Neural cell (in vitro differentiated cells): ENCODE measurements around the gene AHNAK. TPM values are rescaled to one million over a fixed set of nuclear protein-coding genes. Genes with fewer than 3 reads are reported as not detected.

Experiments used
- H2AFZ ChIP-seq: fragments of 200-600, 300-800 bp; sonication (generic), shearing (Covaris generic); 2 replicates; pipeline ENCODE4 v1.6.0; 2014; ENCODE audit warnings: low read depth, mild to moderate bottlenecking, antibody characterized with exemption, low read length, moderate library complexity
- H3F3A ChIP-seq: fragments of 200-600 bp; shearing (Covaris generic); 2 replicates; pipeline ENCODE4 v1.6.1; 2016; ENCODE audit warnings: mild to moderate bottlenecking, moderate library complexity, mixed read lengths, antibody characterized with exemption, low read length; ENCODE audit not compliant: insufficient read depth, poor library complexity, severe bottlenecking
- H3K27ac ChIP-seq: fragments of 200-600, 300-800 bp; sonication (generic), shearing (Covaris generic); 2 replicates; pipeline ENCODE4 v1.5.1; 2014; ENCODE audit warnings: mild to moderate bottlenecking, low read length, moderate library complexity
- H3K27me3 ChIP-seq: fragments of 300-800, 200-600 bp; sonication (generic), shearing (Covaris generic); 2 replicates; pipeline ENCODE4 v1.6.0; 2014; ENCODE audit warnings: mild to moderate bottlenecking, low read depth, low read length, moderate library complexity; ENCODE audit not compliant: insufficient read depth
- H3K36me3 ChIP-seq: fragments of 300-800, 200-600 bp; sonication (generic), shearing (Covaris generic); 2 replicates; pipeline ENCODE4 v1.5.1; 2014; ENCODE audit warnings: mild to moderate bottlenecking, antibody characterized with exemption, low read length, moderate library complexity; ENCODE audit not compliant: insufficient read depth
- H3K4me2 ChIP-seq: fragments of 300-800, 200-600 bp; sonication (generic), shearing (Covaris generic); 2 replicates; pipeline ENCODE4 v1.6.0; 2014; ENCODE audit warnings: mild to moderate bottlenecking, low read length
- H3K4me3 ChIP-seq: fragments of 300-800, 200-600 bp; sonication (generic), shearing (Covaris generic); 2 replicates; pipeline ENCODE4 v1.5.1; 2014; ENCODE audit warnings: mild to moderate bottlenecking, low read length, moderate library complexity
- H3K79me2 ChIP-seq: fragments of 200-600 bp; shearing (Covaris generic); replicated peaks from 2 replicates; pipeline ENCODE4 v1.6.0; 2014; ENCODE audit warnings: mild to moderate bottlenecking, low read length, moderate library complexity; ENCODE audit not compliant: insufficient read depth
- H3K9ac ChIP-seq: fragments of 300-800, 200-600 bp; sonication (generic), shearing (Covaris generic); 2 replicates; pipeline ENCODE4 v1.6.1; 2016; ENCODE audit warnings: mild to moderate bottlenecking, low read length, mixed read lengths
- H3K9me2 ChIP-seq: fragments of 200-600 bp; shearing (Covaris generic); 2 replicates; pipeline ENCODE4 v1.6.1; 2016; ENCODE audit warnings: mild to moderate bottlenecking, low read length, mixed read lengths; ENCODE audit not compliant: insufficient read depth
- H3K9me3 ChIP-seq: fragments of 200-600, 300-800 bp; sonication (generic), shearing (Covaris generic); 2 replicates; pipeline ENCODE4 v1.6.1; 2016; ENCODE audit warnings: mild to moderate bottlenecking, mixed run types, low read length, moderate library complexity, mixed read lengths
- H4K20me1 ChIP-seq: fragments of 200-600 bp; shearing (Covaris generic); 2 replicates; pipeline ENCODE4 v1.6.1; 2016; ENCODE audit warnings: mild to moderate bottlenecking, mixed run types; ENCODE audit not compliant: insufficient read depth
- EP300 ChIP-seq: fragments of 450-650 bp; conservative IDR thresholded peaks from 2 replicates; pipeline ENCODE4 v1.6.1; 2014; ENCODE audit warnings: antibody characterized with exemption, mild to moderate bottlenecking, moderate library complexity; ENCODE audit not compliant: poor library complexity, severe bottlenecking
- EZH2 ChIP-seq: fragments of 200-600, 300-800 bp; shearing (Covaris generic), sonication (generic); IDR thresholded peaks from 2 replicates; pipeline ENCODE4 v1.6.1; 2014; ENCODE audit warnings: antibody characterized with exemption, low read length, borderline replicate concordance, mild to moderate bottlenecking; ENCODE audit not compliant: insufficient read depth, poor library complexity, severe bottlenecking
- MXI1 ChIP-seq: fragments of 450-650 bp; conservative IDR thresholded peaks from 2 replicates; pipeline ENCODE4 v1.6.1; 2014; ENCODE audit warnings: antibody characterized with exemption, mild to moderate bottlenecking; ENCODE audit not compliant: poor library complexity, severe bottlenecking
- POLR2AphosphoS5 ChIP-seq: IDR thresholded peaks from 2 replicates; pipeline ENCODE4 v1.6.1; 2012
- RAD21 ChIP-seq: fragments of 450-650 bp; conservative IDR thresholded peaks from 2 replicates; pipeline ENCODE4 v1.6.1; 2014; ENCODE audit warnings: antibody characterized with exemption, mild to moderate bottlenecking, moderate library complexity
- REST ChIP-seq: IDR thresholded peaks from 2 replicates; pipeline ENCODE4 v1.6.1; 2012; ENCODE audit warnings: borderline replicate concordance
- SMC3 ChIP-seq: fragments of 450-650 bp; conservative IDR thresholded peaks from 2 replicates; pipeline ENCODE4 v1.6.1; 2014; ENCODE audit warnings: antibody characterized with exemption, mild to moderate bottlenecking, moderate library complexity; ENCODE audit not compliant: poor library complexity
- TAF1 ChIP-seq: IDR thresholded peaks from 2 replicates; pipeline ENCODE4 v1.6.1; 2012; ENCODE audit warnings: low read depth
- polyA plus RNA-seq: library from polyadenylated mRNA; depleted of rRNA; stranded (reverse); fragments of >200 nt; gene quantifications from 2 replicates; pipeline ENCODE4 v1.2.3, GENCODE V29; 2014
- TF ChIP-seq, protein P1 (sequence below): fragments of 450-650 bp; IDR thresholded peaks from 2 replicates; pipeline ENCODE4 v1.5.1; 2014; ENCODE audit warnings: antibody characterized with exemption, mild to moderate bottlenecking, moderate library complexity; ENCODE audit not compliant: poor library complexity, severe bottlenecking

The AHNAK gene
- polyA plus RNA-seq, 1 donor from 2014 or later: 0.11 TPM

GRCh38 chr11:62508336-62509058 lies 38.1 kb downstream of the AHNAK start:
- Histone ChIP-seq H3K36me3 (no peaks in the 10 kb centered on the region), H3K4me3 (no peak overlapping the region), H3K9ac (no peak overlapping the region), H3K27me3 (peaks cover 10% of the 10 kb centered on the region), H3K9me2 (no peaks in the 10 kb centered on the region), H4K20me1 (no peaks in the 10 kb centered on the region), H3K9me3 (no peaks in the 10 kb centered on the region), H3K79me2 (no peaks in the 10 kb centered on the region), H3K27ac (no peak overlapping the region), H3F3A (no peaks in the 10 kb centered on the region), H3K4me2 (no peak overlapping the region), H2AFZ (no peak overlapping the region)
- TF ChIP-seq EP300 (no peak), RAD21 (no peak), TAF1 (no peak)
- TF ChIP-seq, protein P1, sequence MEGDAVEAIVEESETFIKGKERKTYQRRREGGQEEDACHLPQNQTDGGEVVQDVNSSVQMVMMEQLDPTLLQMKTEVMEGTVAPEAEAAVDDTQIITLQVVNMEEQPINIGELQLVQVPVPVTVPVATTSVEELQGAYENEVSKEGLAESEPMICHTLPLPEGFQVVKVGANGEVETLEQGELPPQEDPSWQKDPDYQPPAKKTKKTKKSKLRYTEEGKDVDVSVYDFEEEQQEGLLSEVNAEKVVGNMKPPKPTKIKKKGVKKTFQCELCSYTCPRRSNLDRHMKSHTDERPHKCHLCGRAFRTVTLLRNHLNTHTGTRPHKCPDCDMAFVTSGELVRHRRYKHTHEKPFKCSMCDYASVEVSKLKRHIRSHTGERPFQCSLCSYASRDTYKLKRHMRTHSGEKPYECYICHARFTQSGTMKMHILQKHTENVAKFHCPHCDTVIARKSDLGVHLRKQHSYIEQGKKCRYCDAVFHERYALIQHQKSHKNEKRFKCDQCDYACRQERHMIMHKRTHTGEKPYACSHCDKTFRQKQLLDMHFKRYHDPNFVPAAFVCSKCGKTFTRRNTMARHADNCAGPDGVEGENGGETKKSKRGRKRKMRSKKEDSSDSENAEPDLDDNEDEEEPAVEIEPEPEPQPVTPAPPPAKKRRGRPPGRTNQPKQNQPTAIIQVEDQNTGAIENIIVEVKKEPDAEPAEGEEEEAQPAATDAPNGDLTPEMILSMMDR: peak; percentile 42

DNA sequence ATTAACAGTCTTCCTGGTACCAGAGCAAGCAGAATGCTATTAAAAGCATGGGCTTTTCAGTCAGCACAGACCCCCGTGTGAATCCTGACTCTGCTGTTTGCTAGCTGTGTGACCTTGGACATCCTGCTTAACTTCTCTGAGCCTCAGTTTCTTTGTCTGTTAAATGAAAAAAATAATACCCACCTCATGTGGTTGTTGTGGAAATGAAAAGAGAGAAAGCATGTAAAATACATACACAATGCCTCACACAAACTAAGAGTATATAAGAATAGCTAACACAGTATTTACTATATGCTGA lies 39.5 kb downstream of the AHNAK start:
- Histone ChIP-seq H3K36me3 (no peaks in the 10 kb centered on the region), H3K4me2 (no peak overlapping the region), H3K27me3 (peaks cover 10% of the 10 kb centered on the region), H3K9ac (no peak overlapping the region), H3K4me3 (no peak overlapping the region), H3K27ac (no peak overlapping the region), H3K9me3 (no peaks in the 10 kb centered on the region), H4K20me1 (no peaks in the 10 kb centered on the region), H2AFZ (no peak overlapping the region), H3F3A (no peaks in the 10 kb centered on the region), H3K79me2 (no peaks in the 10 kb centered on the region), H3K9me2 (no peaks in the 10 kb centered on the region)
- TF ChIP-seq REST (no peak), SMC3 (no peak), POLR2AphosphoS5 (no peak), TAF1 (no peak), EZH2 (no peak), EP300 (no peak), MXI1 (no peak), RAD21 (no peak)
- TF ChIP-seq, protein P1: no peak
